ENCODE results near the gene FXYD6.

FXYD6 gene

DNA sequence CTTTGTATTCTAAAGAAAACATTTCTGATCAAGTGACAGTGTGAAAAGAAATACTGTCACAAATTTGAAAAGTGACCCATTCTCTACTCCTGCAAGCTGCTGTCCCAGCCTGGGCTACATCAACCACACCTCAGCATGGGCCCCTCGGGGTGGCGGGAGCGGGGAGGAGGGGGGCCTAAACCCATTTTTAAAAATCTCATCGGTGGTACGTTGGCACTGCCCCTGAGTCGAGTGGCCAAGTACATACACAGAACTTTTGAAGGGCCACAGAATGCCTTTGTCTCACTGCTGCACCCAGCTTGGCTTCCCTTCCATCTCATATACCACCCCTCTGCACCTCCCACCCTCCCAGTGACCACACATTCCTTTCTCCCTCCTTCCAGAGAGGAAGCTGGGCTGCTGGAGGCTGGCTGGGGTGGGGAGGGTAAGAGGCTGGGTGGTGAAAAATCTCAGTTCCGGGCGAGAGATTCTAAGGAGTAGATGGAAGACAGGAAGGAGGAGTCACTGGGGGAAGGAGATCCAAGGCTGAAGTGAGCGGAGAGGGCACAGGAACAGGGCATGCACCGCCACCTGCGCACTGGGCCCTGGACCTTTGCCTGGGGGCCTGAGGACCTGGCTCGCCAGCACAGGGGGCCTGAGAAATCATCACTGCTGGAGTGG lies 21.1 kb downstream of the FXYD6 start:
- TF ChIP-seq EP300 (IDR thresholded peaks at IDR 0.05; ENCODE audit: borderline replicate concordance) (no peak), EGR1 (IDR thresholded peaks at IDR 0.05) (no peak), CEBPB (IDR thresholded peaks at IDR 0.05) (no peak), USF1 (IDR thresholded peaks at IDR 0.05) (no peak), RAD21 (IDR thresholded peaks at IDR 0.05; ENCODE audit: low read depth) (no peak), FOXM1 (IDR thresholded peaks at IDR 0.05; ENCODE audit: borderline replicate concordance, low read depth) (no peak)

GRCh38 chr11:117852309-117852708 lies 24.1 kb downstream of the FXYD6 start:
- no peak for TF ChIP-seq TCF12 (IDR thresholded peaks at IDR 0.05; ENCODE audit: low read depth)
- TF ChIP-seq CEBPB (IDR thresholded peaks at IDR 0.05), result no peak
- TF ChIP-seq RAD21 (IDR thresholded peaks at IDR 0.05; ENCODE audit: low read depth), result no peak
- TF ChIP-seq TAF1 (IDR thresholded peaks at IDR 0.05; ENCODE audit: low read depth), result no peak
- no peak for TF ChIP-seq EGR1 (IDR thresholded peaks at IDR 0.05)
- TF ChIP-seq, protein P1, sequence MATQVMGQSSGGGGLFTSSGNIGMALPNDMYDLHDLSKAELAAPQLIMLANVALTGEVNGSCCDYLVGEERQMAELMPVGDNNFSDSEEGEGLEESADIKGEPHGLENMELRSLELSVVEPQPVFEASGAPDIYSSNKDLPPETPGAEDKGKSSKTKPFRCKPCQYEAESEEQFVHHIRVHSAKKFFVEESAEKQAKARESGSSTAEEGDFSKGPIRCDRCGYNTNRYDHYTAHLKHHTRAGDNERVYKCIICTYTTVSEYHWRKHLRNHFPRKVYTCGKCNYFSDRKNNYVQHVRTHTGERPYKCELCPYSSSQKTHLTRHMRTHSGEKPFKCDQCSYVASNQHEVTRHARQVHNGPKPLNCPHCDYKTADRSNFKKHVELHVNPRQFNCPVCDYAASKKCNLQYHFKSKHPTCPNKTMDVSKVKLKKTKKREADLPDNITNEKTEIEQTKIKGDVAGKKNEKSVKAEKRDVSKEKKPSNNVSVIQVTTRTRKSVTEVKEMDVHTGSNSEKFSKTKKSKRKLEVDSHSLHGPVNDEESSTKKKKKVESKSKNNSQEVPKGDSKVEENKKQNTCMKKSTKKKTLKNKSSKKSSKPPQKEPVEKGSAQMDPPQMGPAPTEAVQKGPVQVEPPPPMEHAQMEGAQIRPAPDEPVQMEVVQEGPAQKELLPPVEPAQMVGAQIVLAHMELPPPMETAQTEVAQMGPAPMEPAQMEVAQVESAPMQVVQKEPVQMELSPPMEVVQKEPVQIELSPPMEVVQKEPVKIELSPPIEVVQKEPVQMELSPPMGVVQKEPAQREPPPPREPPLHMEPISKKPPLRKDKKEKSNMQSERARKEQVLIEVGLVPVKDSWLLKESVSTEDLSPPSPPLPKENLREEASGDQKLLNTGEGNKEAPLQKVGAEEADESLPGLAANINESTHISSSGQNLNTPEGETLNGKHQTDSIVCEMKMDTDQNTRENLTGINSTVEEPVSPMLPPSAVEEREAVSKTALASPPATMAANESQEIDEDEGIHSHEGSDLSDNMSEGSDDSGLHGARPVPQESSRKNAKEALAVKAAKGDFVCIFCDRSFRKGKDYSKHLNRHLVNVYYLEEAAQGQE (IDR thresholded peaks at IDR 0.05; ENCODE audit: low read depth), result no peak
- no peak for TF ChIP-seq MAX (IDR thresholded peaks at IDR 0.05)

DNA sequence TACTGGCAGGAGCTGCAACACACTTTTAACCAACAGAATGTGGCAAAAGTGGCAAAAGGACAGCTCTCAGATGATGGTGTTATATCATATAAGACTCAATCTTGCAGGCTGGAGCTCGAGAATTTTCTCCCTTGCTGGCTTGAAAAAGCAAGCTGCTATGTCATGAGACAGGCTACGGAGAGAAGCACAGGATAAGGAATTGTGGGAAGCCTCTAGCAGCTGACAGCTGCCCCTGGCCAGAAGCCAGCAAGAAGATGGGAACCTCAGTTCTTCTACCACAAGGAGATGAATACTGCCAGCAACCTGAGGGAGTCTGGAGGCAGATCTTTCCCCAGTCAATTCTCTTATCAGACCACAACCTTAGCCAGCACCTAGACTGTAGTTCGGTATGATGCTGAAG lies 24.6 kb downstream of the FXYD6 start:
- TF ChIP-seq, protein P1 (IDR thresholded peaks at IDR 0.05; ENCODE audit: low read depth), result no peak
- TF ChIP-seq NFIC (IDR thresholded peaks at IDR 0.05) (no peak), TEAD4 (IDR thresholded peaks at IDR 0.05) (no peak), CREB1 (IDR thresholded peaks at IDR 0.05; ENCODE audit: low read depth) (no peak), CEBPB (IDR thresholded peaks at IDR 0.05) (no peak), MAX (IDR thresholded peaks at IDR 0.05) (no peak), EP300 (IDR thresholded peaks at IDR 0.05; ENCODE audit: borderline replicate concordance) (no peak), RAD21 (IDR thresholded peaks at IDR 0.05; ENCODE audit: low read depth) (no peak), USF1 (IDR thresholded peaks at IDR 0.05) (no peak), YY1 (IDR thresholded peaks at IDR 0.05; ENCODE audit: low read depth) (no peak), TCF12 (IDR thresholded peaks at IDR 0.05; ENCODE audit: low read depth) (no peak), EGR1 (IDR thresholded peaks at IDR 0.05) (no peak), ZBTB7A (IDR thresholded peaks at IDR 0.05; ENCODE audit: low read depth) (no peak), TAF1 (IDR thresholded peaks at IDR 0.05; ENCODE audit: low read depth) (no peak)

GRCh38 chr11:117851106-117851505 lies 25.4 kb downstream of the FXYD6 start:
- no peak for TF ChIP-seq RAD21 (IDR thresholded peaks at IDR 0.05; ENCODE audit: low read depth)
- no peak for TF ChIP-seq USF1 (IDR thresholded peaks at IDR 0.05)
- TF ChIP-seq TAF1 (IDR thresholded peaks at IDR 0.05; ENCODE audit: low read depth), result no peak
- TF ChIP-seq EP300 (IDR thresholded peaks at IDR 0.05; ENCODE audit: borderline replicate concordance), result no peak
- TF ChIP-seq, protein P1 (IDR thresholded peaks at IDR 0.05; ENCODE audit: low read depth), result no peak
- no peak for TF ChIP-seq MAX (IDR thresholded peaks at IDR 0.05)
- no peak for TF ChIP-seq NFIC (IDR thresholded peaks at IDR 0.05)
- TF ChIP-seq TCF12 (IDR thresholded peaks at IDR 0.05; ENCODE audit: low read depth), result no peak
- TF ChIP-seq FOXM1 (IDR thresholded peaks at IDR 0.05; ENCODE audit: borderline replicate concordance, low read depth), result no peak
- TF ChIP-seq TEAD4 (IDR thresholded peaks at IDR 0.05), result no peak
- TF ChIP-seq ZBTB7A (IDR thresholded peaks at IDR 0.05; ENCODE audit: low read depth), result no peak
- TF ChIP-seq YY1 (IDR thresholded peaks at IDR 0.05; ENCODE audit: low read depth), result no peak
- TF ChIP-seq EGR1 (IDR thresholded peaks at IDR 0.05), result no peak
- TF ChIP-seq CREB1 (IDR thresholded peaks at IDR 0.05; ENCODE audit: low read depth), result no peak
- no peak for TF ChIP-seq CEBPB (IDR thresholded peaks at IDR 0.05)

Measured in Ishikawa (cell line).